OCI-M2 (cell line): ENCODE data around the gene USF1.
"Not testable (repeated sequence)": the region's sequence is repeated elsewhere in the genome, so short reads cannot be mapped to it uniquely, and the experiment has no call there.

ENCODE experiments used
- DNase-seq: peaks from one replicate; lab custom pipeline; 2025; ENCODE audit not compliant: unreplicated experiment; lab: John Stamatoyannopoulos, UW

Gene USF1

GRCh38 chr1:160992036-160992435 lies 53.7 kb downstream of the USF1 start:
- DNase-seq: not testable (repeated sequence)
